H9 (cell line): ENCODE measurements around the gene TTC7B. TPM values are rescaled to one million over a fixed set of nuclear protein-coding genes. Genes with fewer than 3 reads are reported as not detected.

Source experiments
- DNase-seq: peaks from one replicate; pipeline ENCODE4 v3.0.0-alpha.2; 2017
- H2AFZ ChIP-seq: one replicate; pipeline ENCODE4 v1.6.1; 2013; ENCODE audit warnings: mild to moderate bottlenecking, low read length, control low read depth, moderate library complexity
- H2AK5ac ChIP-seq: 2 replicates; pipeline ENCODE4 v1.6.1; 2013; ENCODE audit warnings: low read length, control low read depth, mixed read lengths; ENCODE audit not compliant: insufficient read length
- H2BK120ac ChIP-seq: one replicate; pipeline ENCODE4 v1.6.1; 2013; ENCODE audit warnings: low read depth, mild to moderate bottlenecking, low read length, control low read depth, inconsistent platforms; ENCODE audit not compliant: poor library complexity, severe bottlenecking
- H2BK12ac ChIP-seq: 2 replicates; pipeline ENCODE4 v1.6.1; 2013; ENCODE audit warnings: low read length, control low read depth, mixed read lengths, low read depth; ENCODE audit not compliant: insufficient read length
- H2BK15ac ChIP-seq: 2 replicates; pipeline ENCODE4 v1.6.1; 2013; ENCODE audit warnings: low read depth, low read length, control low read depth
- H2BK20ac ChIP-seq: one replicate; pipeline ENCODE4 v1.6.1; 2013; ENCODE audit warnings: low read depth, mild to moderate bottlenecking, low read length, control low read depth, inconsistent platforms; ENCODE audit not compliant: poor library complexity, severe bottlenecking
- H2BK5ac ChIP-seq: 2 replicates; pipeline ENCODE4 v1.6.1; 2013; ENCODE audit warnings: low read length, control low read depth, mixed read lengths; ENCODE audit not compliant: insufficient read length
- H3K14ac ChIP-seq: 2 replicates; pipeline ENCODE4 v1.6.1; 2013; ENCODE audit warnings: low read length, control low read depth; ENCODE audit not compliant: insufficient read depth
- H3K18ac ChIP-seq: 2 replicates; pipeline ENCODE4 v1.6.1; 2013; ENCODE audit warnings: low read depth, mild to moderate bottlenecking, mixed read lengths, low read length, control low read depth; ENCODE audit not compliant: insufficient read length
- H3K23ac ChIP-seq: 2 replicates; pipeline ENCODE4 v1.6.1; 2013; ENCODE audit warnings: low read length, control low read depth, mixed read lengths, low read depth; ENCODE audit not compliant: insufficient read length
- H3K23me2 ChIP-seq: 2 replicates; pipeline ENCODE4 v1.6.1; 2013; ENCODE audit warnings: low read depth, mild to moderate bottlenecking, mixed read lengths, low read length, control low read depth; ENCODE audit not compliant: insufficient read length, poor library complexity, severe bottlenecking
- H3K27ac ChIP-seq: 2 replicates; pipeline ENCODE4 v1.5.1; 2013; ENCODE audit warnings: low read length, control low read depth, mixed read lengths, low read depth; ENCODE audit not compliant: insufficient read length
- H3K27me3 ChIP-seq: 2 replicates; pipeline ENCODE4 v1.6.1; 2013; ENCODE audit warnings: low read length, control low read depth, inconsistent platforms; ENCODE audit not compliant: insufficient read depth
- H3K4ac ChIP-seq: 2 replicates; pipeline ENCODE4 v1.6.1; 2013; ENCODE audit warnings: low read depth, mild to moderate bottlenecking, control low read depth, inconsistent platforms, low read length, moderate library complexity
- H3K4me1 ChIP-seq: 2 replicates; pipeline ENCODE4 v1.6.1; 2013; ENCODE audit warnings: low read length, control low read depth, inconsistent platforms; ENCODE audit not compliant: insufficient read depth
- H3K4me2 ChIP-seq: 2 replicates; pipeline ENCODE4 v1.6.1; 2013; ENCODE audit warnings: low read length, control low read depth, mixed read lengths; ENCODE audit not compliant: insufficient read length, insufficient read depth
- H3K56ac ChIP-seq: 2 replicates; pipeline ENCODE4 v1.6.1; 2013; ENCODE audit warnings: low read depth, mild to moderate bottlenecking, mixed read lengths, low read length, control low read depth; ENCODE audit not compliant: insufficient read length
- H3K79me1 ChIP-seq: 2 replicates; pipeline ENCODE4 v1.6.1; 2013; ENCODE audit warnings: low read depth, mild to moderate bottlenecking, moderate library complexity, low read length, control low read depth, inconsistent platforms; ENCODE audit not compliant: insufficient read depth, poor library complexity, severe bottlenecking
- H3K79me2 ChIP-seq: 2 replicates; pipeline ENCODE4 v1.6.1; 2013; ENCODE audit warnings: low read length, control low read depth, inconsistent platforms; ENCODE audit not compliant: insufficient read depth
- H3K9ac ChIP-seq: 2 replicates; pipeline ENCODE4 v1.6.1; 2013; ENCODE audit warnings: low read length, control low read depth, mixed read lengths; ENCODE audit not compliant: insufficient read length; ENCODE audit errors: extremely low read depth
- H3K9me3 ChIP-seq: one replicate; pipeline ENCODE4 v1.6.1; 2013; ENCODE audit warnings: low read depth, low read length, inconsistent platforms; ENCODE audit not compliant: control insufficient read depth
- H3T11ph ChIP-seq: one replicate; pipeline ENCODE4 v1.6.1; 2013; ENCODE audit warnings: mild to moderate bottlenecking, low read length, control low read depth, inconsistent platforms
- H4K20me1 ChIP-seq: one replicate; pipeline ENCODE4 v1.6.1; 2013; ENCODE audit not compliant: control insufficient read depth, insufficient read length, insufficient read depth
- H4K5ac ChIP-seq: 2 replicates; pipeline ENCODE4 v1.6.1; 2013; ENCODE audit warnings: low read depth, mild to moderate bottlenecking, mixed read lengths, low read length, control low read depth; ENCODE audit not compliant: insufficient read length
- H4K8ac ChIP-seq: replicated peaks from 2 replicates; pipeline ENCODE4 v1.6.1; 2013; ENCODE audit warnings: low read length, control low read depth, mixed read lengths, low read depth; ENCODE audit not compliant: insufficient read length
- H4K91ac ChIP-seq: 2 replicates; pipeline ENCODE4 v1.6.1; 2013; ENCODE audit warnings: low read depth, mild to moderate bottlenecking, moderate library complexity, mixed read lengths, low read length, control low read depth; ENCODE audit not compliant: insufficient read length
- H3K27ac Mint-ChIP-seq, 3 experiments: 2 replicates in 2 of 3; 3 replicates in 1 of 3; pipeline ENCODE4 v1.8.0; 2020 to 2021; ENCODE audit warnings: mixed read lengths in 3 of 3, mild to moderate bottlenecking in 1 of 3, moderate library complexity in 1 of 3
- H3K27me3 Mint-ChIP-seq: 2 replicates; pipeline ENCODE4 v1.8.0; 2021; ENCODE audit warnings: low read depth, mild to moderate bottlenecking, moderate library complexity, mixed read lengths
- H3K36me3 Mint-ChIP-seq, 3 experiments: 2 replicates in 2 of 3; 3 replicates in 1 of 3; pipeline ENCODE4 v1.8.0; 2020 to 2021; ENCODE audit warnings: low read depth in 3 of 3, mixed read lengths in 3 of 3; ENCODE audit not compliant: insufficient read depth in 1 of 3
- H3K4me1 Mint-ChIP-seq, 2 experiments: 2 replicates each; pipeline ENCODE4 v1.8.0; 2020; ENCODE audit warnings: mixed read lengths in 2 of 2
- H3K4me3 Mint-ChIP-seq, 2 experiments: 2 replicates in 1 of 2; 3 replicates in 1 of 2; pipeline ENCODE4 v1.8.0; 2020 to 2021; ENCODE audit warnings: mild to moderate bottlenecking in 2 of 2, mixed read lengths in 2 of 2, moderate library complexity in 1 of 2
- H3K9me3 Mint-ChIP-seq, 2 experiments: 2 replicates in 1 of 2; 3 replicates in 1 of 2; pipeline ENCODE4 v1.8.0; 2020; ENCODE audit warnings: mild to moderate bottlenecking in 2 of 2, mixed read lengths in 2 of 2, moderate library complexity in 1 of 2
- WGBS: extraction: QIAGEN DNeasy Blood & Tissue Kit; methylation state at CpG from one replicate; pipeline ENCODE4 v1.1.7; 2013; ENCODE audit warnings: missing lambda C conversion rate, low lambda C conversion rate, mixed read lengths; ENCODE audit not compliant: insufficient read length; ENCODE audit errors: extremely low coverage; 5-methylcytosine and 5-hydroxymethylcytosine counted together
- total RNA-seq: library from RNA; stranded (reverse); gene quantifications from 2 replicates; pipeline ENCODE4 v1.2.1, GENCODE V29; 2021
- TF ChIP-seq, protein P1 (sequence below): fragments of 200-600 bp; sonication (generic); conservative IDR thresholded peaks from 3 replicates; pipeline ENCODE4 v1.8.0; 2021; ENCODE audit warnings: antibody characterized with exemption, mild to moderate bottlenecking

The TTC7B gene
- total RNA-seq, 1 experiment from 2014 or later = 33.7 TPM

DNA sequence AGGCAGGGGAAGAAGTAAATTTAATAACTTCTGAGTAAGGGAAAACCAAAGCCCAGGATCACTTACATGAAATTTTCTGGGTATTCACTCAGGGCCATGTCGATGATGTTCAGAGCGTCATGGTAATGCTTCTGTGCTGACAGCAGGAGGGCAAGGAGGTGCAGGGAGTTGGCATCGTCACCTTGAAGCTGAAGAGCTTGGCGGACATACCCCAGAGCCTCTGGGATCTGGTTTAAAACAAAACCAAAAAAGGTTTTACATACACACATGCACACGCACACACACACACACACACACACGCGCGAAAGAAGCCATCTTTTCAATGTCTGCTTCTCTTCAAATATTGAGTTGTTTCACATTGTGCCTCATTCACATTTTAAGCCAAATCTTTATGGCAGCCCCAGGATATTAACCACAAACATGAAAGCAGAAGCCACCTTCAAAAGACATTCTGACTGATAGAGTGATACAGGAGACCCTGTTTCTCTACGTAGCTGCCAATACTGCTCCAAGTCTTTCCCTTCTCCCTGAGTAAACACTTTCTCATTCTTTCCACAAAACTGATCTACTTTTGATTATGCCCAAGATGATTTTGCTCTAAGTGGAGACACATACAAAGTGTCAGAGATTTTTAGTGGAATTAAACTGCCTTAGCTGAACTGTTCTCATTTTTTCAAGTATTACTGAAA, 172.1 kb downstream of the TTC7B start:
- H3K4ac ChIP-seq = no peak overlapping the region; the same call in 1 of the 2 replicates
- Mint-ChIP-seq H3K27ac (peak overlapping the region; percentile 1 to 63 (median 61); a peak in 5 of 7 replicates), H3K4me1 (peaks cover 72 to 77% of the 10 kb centered on the region in 2 experiments), H3K36me3 (peaks cover 0 to 9% (median 2%) of the 10 kb centered on the region in 3 experiments; a peak in 2 of 7 replicates), H3K27me3 (no peaks in the 10 kb centered on the region), H3K9me3 (no peaks in the 10 kb centered on the region; a peak in 1 of 5 replicates), H3K4me3 (no peak overlapping the region)
- no peak overlapping the region for H2AK5ac ChIP-seq
- no peak overlapping the region for H4K8ac ChIP-seq
- H4K5ac ChIP-seq = no peak overlapping the region
- H3K23ac ChIP-seq = no peak overlapping the region
- no peaks in the 10 kb centered on the region for H3K9me3 ChIP-seq
- no peak overlapping the region for H2BK15ac ChIP-seq
- no peak overlapping the region for H2BK20ac ChIP-seq
- no peak overlapping the region for H2BK120ac ChIP-seq
- peak overlapping the region; percentile 56 for H2BK5ac ChIP-seq
- H3K9ac ChIP-seq = no peak overlapping the region
- DNase-seq = no peak
- TF ChIP-seq, protein P1, sequence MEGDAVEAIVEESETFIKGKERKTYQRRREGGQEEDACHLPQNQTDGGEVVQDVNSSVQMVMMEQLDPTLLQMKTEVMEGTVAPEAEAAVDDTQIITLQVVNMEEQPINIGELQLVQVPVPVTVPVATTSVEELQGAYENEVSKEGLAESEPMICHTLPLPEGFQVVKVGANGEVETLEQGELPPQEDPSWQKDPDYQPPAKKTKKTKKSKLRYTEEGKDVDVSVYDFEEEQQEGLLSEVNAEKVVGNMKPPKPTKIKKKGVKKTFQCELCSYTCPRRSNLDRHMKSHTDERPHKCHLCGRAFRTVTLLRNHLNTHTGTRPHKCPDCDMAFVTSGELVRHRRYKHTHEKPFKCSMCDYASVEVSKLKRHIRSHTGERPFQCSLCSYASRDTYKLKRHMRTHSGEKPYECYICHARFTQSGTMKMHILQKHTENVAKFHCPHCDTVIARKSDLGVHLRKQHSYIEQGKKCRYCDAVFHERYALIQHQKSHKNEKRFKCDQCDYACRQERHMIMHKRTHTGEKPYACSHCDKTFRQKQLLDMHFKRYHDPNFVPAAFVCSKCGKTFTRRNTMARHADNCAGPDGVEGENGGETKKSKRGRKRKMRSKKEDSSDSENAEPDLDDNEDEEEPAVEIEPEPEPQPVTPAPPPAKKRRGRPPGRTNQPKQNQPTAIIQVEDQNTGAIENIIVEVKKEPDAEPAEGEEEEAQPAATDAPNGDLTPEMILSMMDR = no peak
- H3K4me2 ChIP-seq = no peak overlapping the region
- peaks cover 27% of the 10 kb centered on the region for H3K4me1 ChIP-seq
- H2AFZ ChIP-seq = no peak overlapping the region
- no peaks in the 10 kb centered on the region for H3K79me1 ChIP-seq
- H2BK12ac ChIP-seq = no peak overlapping the region
- H4K20me1 ChIP-seq = no peaks in the 10 kb centered on the region
- H3K18ac ChIP-seq = peak overlapping the region; percentile 69
- no peak overlapping the region for H3K27ac ChIP-seq
- no peak overlapping the region for H3K56ac ChIP-seq
- H3K14ac ChIP-seq = no peak overlapping the region
- no CpG with 5 or more reads among the region's 9 CpGs for WGBS
- no peak overlapping the region for H3T11ph ChIP-seq
- peaks cover 3% of the 10 kb centered on the region for H3K23me2 ChIP-seq
- H3K27me3 ChIP-seq = no peaks in the 10 kb centered on the region
- H3K79me2 ChIP-seq = no peaks in the 10 kb centered on the region
- no peak overlapping the region for H4K91ac ChIP-seq
